Activated CD4-positive, CD25-positive, alpha-beta regulatory T cell treated with anti-CD3 and anti-CD28 coated beads, Interleukin-2, amount 50 U/mL, for 24 hours (primary cell): ENCODE data around the gene ZNF708.
"Not testable (repeated sequence)": the region's sequence is repeated elsewhere in the genome, so short reads cannot be mapped to it uniquely, and the experiment has no call there.

ENCODE experiments used
- ATAC-seq, 2 donors: fragments of 150-1000 bp; cut with Tn5 transposase; one replicate each; pipeline ENCODE4 v1.10.0; 2021; ENCODE audit warnings: mild to moderate bottlenecking in 1 of 2, moderate library complexity in 1 of 2

ZNF708 gene

GRCh38 chr19:21328885-21329605 lies at the start of gene ZNF708:
Gene ZNF708, minus strand, starts transcription at chr19:21329410. Its CDS starts 198 bp downstream, at chr19:21329212.
- ATAC-seq = peak; percentile 100

- ATAC-seq = no peak
Measured at GRCh38 chr19:21362291-21362690, 33.1 kb upstream of the ZNF708 start.

- ATAC-seq = peak; percentile 98 to 99
Measured at GRCh38 chr19:21358768-21359451, 29.7 kb upstream of the ZNF708 start, which contains the start of gene ZNF738. Gene ZNF738, plus strand, starts transcription at chr19:21359000. Its CDS starts 141 bp downstream, at chr19:21359141.

- no peak for ATAC-seq
Measured at GRCh38 chr19:21352830-21353229, 23.6 kb upstream of the ZNF708 start.

GRCh38 chr19:21344841-21345240 lies 15.6 kb upstream of the ZNF708 start:
- not testable (repeated sequence) for ATAC-seq

- no peak for ATAC-seq
Measured at GRCh38 chr19:21335721-21336120, 6.5 kb upstream of the ZNF708 start.

- no peak for ATAC-seq
Measured at GRCh38 chr19:21328406-21328805, 804 bp downstream of the ZNF708 start.

- ATAC-seq = no peak
Measured at GRCh38 chr19:21326169-21326568, 3.0 kb downstream of the ZNF708 start.

- no peak for ATAC-seq
Measured at GRCh38 chr19:21323000-21323399, 6.2 kb downstream of the ZNF708 start.

GRCh38 chr19:21322528-21322927 lies 6.7 kb downstream of the ZNF708 start:
- no peak for ATAC-seq

- no peak for ATAC-seq
Measured at GRCh38 chr19:21321996-21322395, 7.2 kb downstream of the ZNF708 start.

GRCh38 chr19:21321134-21321533 lies 8.1 kb downstream of the ZNF708 start:
- ATAC-seq = no peak

- no peak for ATAC-seq
Measured at GRCh38 chr19:21317821-21318220, 11.4 kb downstream of the ZNF708 start.

- no peak for ATAC-seq
Measured at GRCh38 chr19:21314676-21315075, 14.5 kb downstream of the ZNF708 start.

GRCh38 chr19:21312807-21313206 lies 16.4 kb downstream of the ZNF708 start:
- not testable (repeated sequence) for ATAC-seq

- ATAC-seq = no peak
Measured at GRCh38 chr19:21308773-21309172, 20.4 kb downstream of the ZNF708 start.

GRCh38 chr19:21306881-21307479 lies 22.2 kb downstream of the ZNF708 start:
- not testable (repeated sequence) for ATAC-seq

GRCh38 chr19:21293768-21294167 lies 35.4 kb downstream of the ZNF708 start:
- not testable (repeated sequence) for ATAC-seq

- no peak for ATAC-seq
Measured at GRCh38 chr19:21269813-21270212, 59.4 kb downstream of the ZNF708 start.

GRCh38 chr19:21264891-21265290 lies 64.3 kb downstream of the ZNF708 start:
- ATAC-seq = no peak

GRCh38 chr19:21264416-21264815 lies 64.8 kb downstream of the ZNF708 start:
- no peak for ATAC-seq

GRCh38 chr19:21260848-21261381 lies 68.3 kb downstream of the ZNF708 start:
- ATAC-seq = not testable (repeated sequence)

- ATAC-seq = no peak
Measured at GRCh38 chr19:21260164-21260847, 68.9 kb downstream of the ZNF708 start.
